ENCODE data around the gene INVS. TPM values are rescaled to one million over a fixed set of nuclear protein-coding genes. Genes with fewer than 3 reads are reported as not detected.

INVS gene
- total and polyA plus RNA-seq, 2 of the 13 experiments (the other 11 are each of a cell fraction or from before 2014, with no cell fraction given): 11.3 to 16.3 TPM

- no peaks in the 10 kb centered on the region for H3K36me3 ChIP-seq (replicated peaks in 1 of 2; ENCODE audit: control insufficient read depth in 1 of 2, insufficient read depth in 2 of 2, low read length in 2 of 2)
- H3K9me3 ChIP-seq (ENCODE audit: low read length): peaks cover 5% of the 10 kb centered on the region; the same call in 1 of the 2 replicates
- WGBS (ENCODE audit: low lambda C conversion rate): 63% methylated on average over 3 of the region's 3 CpGs
- no peaks in the 10 kb centered on the region for H3K79me2 ChIP-seq (ENCODE audit: insufficient read depth, low read length)
- no peak overlapping the region for H3K4me2 ChIP-seq (ENCODE audit: low read depth, low read length)
- CTCF ChIA-PET (ENCODE audit: low intra/inter-chr PET ratio, low total read pairs): no interaction called here
- BruUV-seq (replicated peaks): no TSS peak
- FAIRE-seq: no peak
- POLR2A ChIA-PET: no interaction called here
- intact Hi-C loops (cut with micrococcal nuclease; ENCODE audit: unreplicated experiment): no loop called here
- H3K9ac ChIP-seq (ENCODE audit: insufficient read depth, low read depth, low read length): no peak overlapping the region
- H2AFZ ChIP-seq (ENCODE audit: low read length): no peak overlapping the region
- ATAC-seq: no peak
- in situ Hi-C loops (cut with HindIII; ENCODE audit: extremely low pct_ligation_motif_present, low pct_unique_long_range_greater_than_20kb): no loop called here
- no peaks in the 10 kb centered on the region for H3K27me3 ChIP-seq (ENCODE audit: control insufficient read depth in 1 of 2, insufficient read depth in 2 of 2, low read length in 2 of 2)
- no peak for DNase-seq (ENCODE audit: low spot score)
- no peaks in the 10 kb centered on the region for H4K20me1 ChIP-seq (ENCODE audit: insufficient read depth, low read length)
- H3K4me1 ChIP-seq (ENCODE audit: insufficient read depth, low read length): 0 out of 2 replicates have a peak, but pooled peaks cover 6% of the 10 kb centered on the region
- no peak overlapping the region for H3K27ac ChIP-seq (ENCODE audit: extremely low read length, insufficient read depth, low read length)
- no peak overlapping the region for H3K4me3 ChIP-seq (replicated peaks in 1 of 3; ENCODE audit: insufficient read depth in 1 of 3, low read depth in 2 of 3, low read length in 3 of 3)
- TF ChIP-seq, protein P1, sequence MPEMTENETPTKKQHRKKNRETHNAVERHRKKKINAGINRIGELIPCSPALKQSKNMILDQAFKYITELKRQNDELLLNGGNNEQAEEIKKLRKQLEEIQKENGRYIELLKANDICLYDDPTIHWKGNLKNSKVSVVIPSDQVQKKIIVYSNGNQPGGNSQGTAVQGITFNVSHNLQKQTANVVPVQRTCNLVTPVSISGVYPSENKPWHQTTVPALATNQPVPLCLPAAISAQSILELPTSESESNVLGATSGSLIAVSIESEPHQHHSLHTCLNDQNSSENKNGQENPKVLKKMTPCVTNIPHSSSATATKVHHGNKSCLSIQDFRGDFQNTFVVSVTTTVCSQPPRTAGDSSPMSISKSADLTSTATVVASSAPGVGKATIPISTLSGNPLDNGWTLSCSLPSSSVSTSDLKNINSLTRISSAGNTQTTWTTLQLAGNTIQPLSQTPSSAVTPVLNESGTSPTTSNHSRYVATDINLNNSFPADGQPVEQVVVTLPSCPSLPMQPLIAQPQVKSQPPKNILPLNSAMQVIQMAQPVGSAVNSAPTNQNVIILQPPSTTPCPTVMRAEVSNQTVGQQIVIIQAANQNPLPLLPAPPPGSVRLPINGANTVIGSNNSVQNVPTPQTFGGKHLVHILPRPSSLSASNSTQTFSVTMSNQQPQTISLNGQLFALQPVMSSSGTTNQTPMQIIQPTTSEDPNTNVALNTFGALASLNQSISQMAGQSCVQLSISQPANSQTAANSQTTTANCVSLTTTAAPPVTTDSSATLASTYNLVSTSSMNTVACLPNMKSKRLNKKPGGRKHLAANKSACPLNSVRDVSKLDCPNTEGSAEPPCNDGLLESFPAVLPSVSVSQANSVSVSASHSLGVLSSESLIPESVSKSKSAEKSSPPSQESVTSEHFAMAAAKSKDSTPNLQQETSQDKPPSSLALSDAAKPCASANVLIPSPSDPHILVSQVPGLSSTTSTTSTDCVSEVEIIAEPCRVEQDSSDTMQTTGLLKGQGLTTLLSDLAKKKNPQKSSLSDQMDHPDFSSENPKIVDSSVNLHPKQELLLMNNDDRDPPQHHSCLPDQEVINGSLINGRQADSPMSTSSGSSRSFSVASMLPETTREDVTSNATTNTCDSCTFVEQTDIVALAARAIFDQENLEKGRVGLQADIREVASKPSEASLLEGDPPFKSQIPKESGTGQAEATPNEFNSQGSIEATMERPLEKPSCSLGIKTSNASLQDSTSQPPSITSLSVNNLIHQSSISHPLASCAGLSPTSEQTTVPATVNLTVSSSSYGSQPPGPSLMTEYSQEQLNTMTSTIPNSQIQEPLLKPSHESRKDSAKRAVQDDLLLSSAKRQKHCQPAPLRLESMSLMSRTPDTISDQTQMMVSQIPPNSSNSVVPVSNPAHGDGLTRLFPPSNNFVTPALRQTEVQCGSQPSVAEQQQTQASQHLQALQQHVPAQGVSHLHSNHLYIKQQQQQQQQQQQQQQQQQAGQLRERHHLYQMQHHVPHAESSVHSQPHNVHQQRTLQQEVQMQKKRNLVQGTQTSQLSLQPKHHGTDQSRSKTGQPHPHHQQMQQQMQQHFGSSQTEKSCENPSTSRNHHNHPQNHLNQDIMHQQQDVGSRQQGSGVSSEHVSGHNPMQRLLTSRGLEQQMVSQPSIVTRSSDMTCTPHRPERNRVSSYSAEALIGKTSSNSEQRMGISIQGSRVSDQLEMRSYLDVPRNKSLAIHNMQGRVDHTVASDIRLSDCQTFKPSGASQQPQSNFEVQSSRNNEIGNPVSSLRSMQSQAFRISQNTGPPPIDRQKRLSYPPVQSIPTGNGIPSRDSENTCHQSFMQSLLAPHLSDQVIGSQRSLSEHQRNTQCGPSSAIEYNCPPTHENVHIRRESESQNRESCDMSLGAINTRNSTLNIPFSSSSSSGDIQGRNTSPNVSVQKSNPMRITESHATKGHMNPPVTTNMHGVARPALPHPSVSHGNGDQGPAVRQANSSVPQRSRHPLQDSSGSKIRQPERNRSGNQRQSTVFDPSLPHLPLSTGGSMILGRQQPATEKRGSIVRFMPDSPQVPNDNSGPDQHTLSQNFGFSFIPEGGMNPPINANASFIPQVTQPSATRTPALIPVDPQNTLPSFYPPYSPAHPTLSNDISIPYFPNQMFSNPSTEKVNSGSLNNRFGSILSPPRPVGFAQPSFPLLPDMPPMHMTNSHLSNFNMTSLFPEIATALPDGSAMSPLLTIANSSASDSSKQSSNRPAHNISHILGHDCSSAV (CRISPR knock-in tag; IDR thresholded peaks at IDR 0.05; ENCODE audit: borderline replicate concordance): no peak
- TF ChIP-seq GATAD1 (CRISPR knock-in tag; IDR thresholded peaks at IDR 0.05): no peak
- no peak for TF ChIP-seq ARNT (IDR thresholded peaks at IDR 0.05)
- TF ChIP-seq, protein P2, sequence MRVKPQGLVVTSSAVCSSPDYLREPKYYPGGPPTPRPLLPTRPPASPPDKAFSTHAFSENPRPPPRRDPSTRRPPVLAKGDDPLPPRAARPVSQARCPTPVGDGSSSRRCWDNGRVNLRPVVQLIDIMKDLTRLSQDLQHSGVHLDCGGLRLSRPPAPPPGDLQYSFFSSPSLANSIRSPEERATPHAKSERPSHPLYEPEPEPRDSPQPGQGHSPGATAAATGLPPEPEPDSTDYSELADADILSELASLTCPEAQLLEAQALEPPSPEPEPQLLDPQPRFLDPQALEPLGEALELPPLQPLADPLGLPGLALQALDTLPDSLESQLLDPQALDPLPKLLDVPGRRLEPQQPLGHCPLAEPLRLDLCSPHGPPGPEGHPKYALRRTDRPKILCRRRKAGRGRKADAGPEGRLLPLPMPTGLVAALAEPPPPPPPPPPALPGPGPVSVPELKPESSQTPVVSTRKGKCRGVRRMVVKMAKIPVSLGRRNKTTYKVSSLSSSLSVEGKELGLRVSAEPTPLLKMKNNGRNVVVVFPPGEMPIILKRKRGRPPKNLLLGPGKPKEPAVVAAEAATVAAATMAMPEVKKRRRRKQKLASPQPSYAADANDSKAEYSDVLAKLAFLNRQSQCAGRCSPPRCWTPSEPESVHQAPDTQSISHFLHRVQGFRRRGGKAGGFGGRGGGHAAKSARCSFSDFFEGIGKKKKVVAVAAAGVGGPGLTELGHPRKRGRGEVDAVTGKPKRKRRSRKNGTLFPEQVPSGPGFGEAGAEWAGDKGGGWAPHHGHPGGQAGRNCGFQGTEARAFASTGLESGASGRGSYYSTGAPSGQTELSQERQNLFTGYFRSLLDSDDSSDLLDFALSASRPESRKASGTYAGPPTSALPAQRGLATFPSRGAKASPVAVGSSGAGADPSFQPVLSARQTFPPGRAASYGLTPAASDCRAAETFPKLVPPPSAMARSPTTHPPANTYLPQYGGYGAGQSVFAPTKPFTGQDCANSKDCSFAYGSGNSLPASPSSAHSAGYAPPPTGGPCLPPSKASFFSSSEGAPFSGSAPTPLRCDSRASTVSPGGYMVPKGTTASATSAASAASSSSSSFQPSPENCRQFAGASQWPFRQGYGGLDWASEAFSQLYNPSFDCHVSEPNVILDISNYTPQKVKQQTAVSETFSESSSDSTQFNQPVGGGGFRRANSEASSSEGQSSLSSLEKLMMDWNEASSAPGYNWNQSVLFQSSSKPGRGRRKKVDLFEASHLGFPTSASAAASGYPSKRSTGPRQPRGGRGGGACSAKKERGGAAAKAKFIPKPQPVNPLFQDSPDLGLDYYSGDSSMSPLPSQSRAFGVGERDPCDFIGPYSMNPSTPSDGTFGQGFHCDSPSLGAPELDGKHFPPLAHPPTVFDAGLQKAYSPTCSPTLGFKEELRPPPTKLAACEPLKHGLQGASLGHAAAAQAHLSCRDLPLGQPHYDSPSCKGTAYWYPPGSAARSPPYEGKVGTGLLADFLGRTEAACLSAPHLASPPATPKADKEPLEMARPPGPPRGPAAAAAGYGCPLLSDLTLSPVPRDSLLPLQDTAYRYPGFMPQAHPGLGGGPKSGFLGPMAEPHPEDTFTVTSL (CRISPR knock-in tag; IDR thresholded peaks at IDR 0.05; ENCODE audit: borderline replicate concordance): no peak
- TF ChIP-seq TAF15 (IDR thresholded peaks at IDR 0.05; ENCODE audit: low read depth, low read length, poor library complexity, severe bottlenecking): no peak
- TF ChIP-seq HNRNPK (IDR thresholded peaks at IDR 0.05; ENCODE audit: low read depth, low read length, poor library complexity, severe bottlenecking): no peak
- no peak for TF ChIP-seq HOXA3 (CRISPR knock-in tag; IDR thresholded peaks at IDR 0.05)
- TF ChIP-seq FOXJ3 (CRISPR knock-in tag; IDR thresholded peaks at IDR 0.05; ENCODE audit: borderline replicate concordance): no peak
- TF ChIP-seq ZNF3 (CRISPR knock-in tag; IDR thresholded peaks at IDR 0.05): no peak
- TF ChIP-seq, protein P3, sequence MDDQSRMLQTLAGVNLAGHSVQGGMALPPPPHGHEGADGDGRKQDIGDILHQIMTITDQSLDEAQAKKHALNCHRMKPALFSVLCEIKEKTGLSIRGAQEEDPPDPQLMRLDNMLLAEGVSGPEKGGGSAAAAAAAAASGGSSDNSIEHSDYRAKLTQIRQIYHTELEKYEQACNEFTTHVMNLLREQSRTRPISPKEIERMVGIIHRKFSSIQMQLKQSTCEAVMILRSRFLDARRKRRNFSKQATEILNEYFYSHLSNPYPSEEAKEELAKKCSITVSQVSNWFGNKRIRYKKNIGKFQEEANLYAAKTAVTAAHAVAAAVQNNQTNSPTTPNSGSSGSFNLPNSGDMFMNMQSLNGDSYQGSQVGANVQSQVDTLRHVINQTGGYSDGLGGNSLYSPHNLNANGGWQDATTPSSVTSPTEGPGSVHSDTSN (CRISPR knock-in tag; IDR thresholded peaks at IDR 0.05; ENCODE audit: borderline replicate concordance): no peak
Measured at GRCh38 chr9:100196215-100196614, 97.2 kb downstream of the INVS start.

Measured in HepG2 (cell line).